ENCODE measurements around the gene TAS2R38. TPM values are rescaled to one million over a fixed set of nuclear protein-coding genes. Genes with fewer than 3 reads are reported as not detected.

Gene TAS2R38
- total RNA-seq, 1 experiment from 2014 or later, result not detected

DNA sequence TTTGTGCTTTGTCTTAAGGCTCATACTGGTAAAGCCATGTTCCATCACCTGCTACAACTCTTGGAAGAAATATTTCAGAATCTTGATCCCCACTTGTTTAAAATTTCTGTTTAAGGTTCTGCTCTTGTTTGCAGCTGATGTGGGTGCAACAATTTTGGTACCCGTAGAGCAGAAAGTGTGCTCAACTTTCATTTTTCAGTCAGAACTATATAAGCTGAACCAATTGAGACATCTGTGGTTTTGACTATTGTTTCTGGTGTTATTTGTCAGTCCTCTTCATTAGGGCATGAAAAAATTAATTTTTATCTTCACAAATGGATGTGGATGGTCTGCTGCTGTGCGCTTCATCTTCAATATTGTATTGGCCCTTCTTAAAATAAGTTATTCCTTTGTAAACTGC is 33.0 kb upstream of the TAS2R38 start:
- CTCF ChIA-PET, result no interaction called here
- intact Hi-C loops (cut with micrococcal nuclease; ENCODE audit: unreplicated experiment), result no loop called here
- Mint-ChIP-seq H3K4me1 (ENCODE audit: low read depth, unreplicated experiment) (peaks cover 24% of the 10 kb centered on the region), H3K4me3 (ENCODE audit: unreplicated experiment) (no peak overlapping the region), H3K27ac (ENCODE audit: unreplicated experiment) (no peak overlapping the region), H3K27me3 (ENCODE audit: insufficient read depth, unreplicated experiment) (no peaks in the 10 kb centered on the region), H3K36me3 (ENCODE audit: insufficient read depth, unreplicated experiment) (no peaks in the 10 kb centered on the region), H3K9me3 (ENCODE audit: unreplicated experiment) (no peaks in the 10 kb centered on the region)
- DNase-seq, result no peak
- Histone ChIP-seq H3K36me3 (ENCODE audit: control insufficient read depth, insufficient read depth, low read length) (no peaks in the 10 kb centered on the region), H3K27me3 (replicated peaks; ENCODE audit: control insufficient read depth, insufficient read depth, low read length) (no peaks in the 10 kb centered on the region), H3K9me3 (no peaks in the 10 kb centered on the region), H3K4me3 (ENCODE audit: low read depth, low read length) (no peak overlapping the region), H3K4me1 (peaks cover 24% of the 10 kb centered on the region)
- POLR2A ChIA-PET, result no interaction called here
- TF ChIP-seq, protein P1, sequence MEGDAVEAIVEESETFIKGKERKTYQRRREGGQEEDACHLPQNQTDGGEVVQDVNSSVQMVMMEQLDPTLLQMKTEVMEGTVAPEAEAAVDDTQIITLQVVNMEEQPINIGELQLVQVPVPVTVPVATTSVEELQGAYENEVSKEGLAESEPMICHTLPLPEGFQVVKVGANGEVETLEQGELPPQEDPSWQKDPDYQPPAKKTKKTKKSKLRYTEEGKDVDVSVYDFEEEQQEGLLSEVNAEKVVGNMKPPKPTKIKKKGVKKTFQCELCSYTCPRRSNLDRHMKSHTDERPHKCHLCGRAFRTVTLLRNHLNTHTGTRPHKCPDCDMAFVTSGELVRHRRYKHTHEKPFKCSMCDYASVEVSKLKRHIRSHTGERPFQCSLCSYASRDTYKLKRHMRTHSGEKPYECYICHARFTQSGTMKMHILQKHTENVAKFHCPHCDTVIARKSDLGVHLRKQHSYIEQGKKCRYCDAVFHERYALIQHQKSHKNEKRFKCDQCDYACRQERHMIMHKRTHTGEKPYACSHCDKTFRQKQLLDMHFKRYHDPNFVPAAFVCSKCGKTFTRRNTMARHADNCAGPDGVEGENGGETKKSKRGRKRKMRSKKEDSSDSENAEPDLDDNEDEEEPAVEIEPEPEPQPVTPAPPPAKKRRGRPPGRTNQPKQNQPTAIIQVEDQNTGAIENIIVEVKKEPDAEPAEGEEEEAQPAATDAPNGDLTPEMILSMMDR (IDR thresholded peaks at IDR 0.05; ENCODE audit: insufficient read depth in 1 of 2, low read depth in 1 of 2, low read length in 1 of 2, severe bottlenecking in 1 of 2, unreplicated experiment in 1 of 2), result no peak
- no TSS peak for BruUV-seq (replicated peaks)

DNA sequence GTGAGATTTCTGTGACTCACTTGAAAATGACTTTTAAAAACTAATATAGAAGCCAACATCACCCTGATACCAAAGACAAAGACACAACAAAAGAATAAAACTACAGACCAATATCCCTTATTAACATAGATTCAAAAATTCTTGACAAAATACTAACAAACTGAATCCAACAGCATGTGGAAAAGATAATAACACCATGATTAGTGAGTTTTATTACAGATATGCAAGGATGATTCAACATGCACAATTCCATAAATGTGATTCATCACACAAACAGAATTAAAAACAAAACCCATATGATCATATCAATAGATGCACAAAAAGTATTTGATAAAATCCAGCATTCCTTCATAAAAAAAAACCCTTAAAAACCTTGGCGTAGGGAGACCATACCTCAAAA is 28.6 kb upstream of the TAS2R38 start:
- Mint-ChIP-seq H3K9me3 (ENCODE audit: unreplicated experiment) (peaks cover 3% of the 10 kb centered on the region), H3K4me1 (ENCODE audit: low read depth, unreplicated experiment) (peaks cover 14% of the 10 kb centered on the region), H3K27ac (ENCODE audit: unreplicated experiment) (no peak overlapping the region), H3K36me3 (ENCODE audit: insufficient read depth, unreplicated experiment) (no peaks in the 10 kb centered on the region), H3K27me3 (ENCODE audit: insufficient read depth, unreplicated experiment) (no peaks in the 10 kb centered on the region), H3K4me3 (ENCODE audit: unreplicated experiment) (no peak overlapping the region)
- CTCF ChIA-PET, result no interaction called here
- BruUV-seq (replicated peaks), result no TSS peak
- Histone ChIP-seq H3K9me3 (no peaks in the 10 kb centered on the region), H3K27me3 (replicated peaks; ENCODE audit: control insufficient read depth, insufficient read depth, low read length) (no peaks in the 10 kb centered on the region), H3K36me3 (ENCODE audit: control insufficient read depth, insufficient read depth, low read length) (no peaks in the 10 kb centered on the region), H3K4me1 (peaks cover 21% of the 10 kb centered on the region), H3K4me3 (ENCODE audit: low read depth, low read length) (no peak overlapping the region)
- TF ChIP-seq, protein P1 (IDR thresholded peaks at IDR 0.05; ENCODE audit: insufficient read depth in 1 of 2, low read depth in 1 of 2, low read length in 1 of 2, severe bottlenecking in 1 of 2, unreplicated experiment in 1 of 2), result no peak
- DNase-seq, result no peak
- POLR2A ChIA-PET, result no interaction called here
- intact Hi-C loops (cut with micrococcal nuclease; ENCODE audit: unreplicated experiment), result no loop called here

DNA sequence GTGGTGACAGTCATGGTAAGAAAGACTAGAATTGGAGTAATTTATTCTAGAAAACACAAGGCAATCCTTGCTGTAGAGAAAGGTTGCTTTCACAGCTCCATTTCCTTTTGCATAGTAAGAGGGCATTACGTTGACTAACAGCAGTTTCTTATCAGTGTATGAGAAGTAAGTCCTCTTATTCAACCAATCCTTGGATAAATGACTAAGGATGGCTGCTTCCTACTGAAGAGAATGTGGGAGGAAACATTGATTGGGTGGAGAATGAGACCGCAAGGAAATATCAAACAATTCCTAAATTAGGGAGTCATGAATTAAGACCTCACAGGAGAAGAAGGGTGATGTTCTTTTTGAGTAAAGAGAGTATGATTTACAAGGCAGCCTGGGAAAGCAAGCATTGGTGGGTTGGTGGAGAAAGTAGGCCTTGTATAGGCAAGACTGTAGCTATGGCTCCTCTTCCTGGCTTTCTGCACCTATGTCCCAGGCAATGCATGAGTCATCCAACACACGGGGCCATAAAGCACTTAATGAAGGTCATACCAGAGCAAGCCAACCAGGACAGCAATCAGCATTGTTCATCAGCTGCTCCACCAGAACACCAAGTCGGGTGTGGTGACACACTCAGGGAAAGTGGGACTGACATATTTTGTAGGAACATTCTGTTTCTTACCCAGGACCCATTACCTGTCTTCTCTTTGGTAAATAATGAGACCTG is 27.7 kb upstream of the TAS2R38 start:
- CTCF ChIA-PET, result no interaction called here
- H3K9me3 ChIP-seq, result no peaks in the 10 kb centered on the region
- Mint-ChIP-seq H3K9me3 (ENCODE audit: unreplicated experiment) (peaks cover 12% of the 10 kb centered on the region), H3K4me3 (ENCODE audit: unreplicated experiment) (no peak overlapping the region), H3K27me3 (ENCODE audit: insufficient read depth, unreplicated experiment) (no peaks in the 10 kb centered on the region), H3K36me3 (ENCODE audit: insufficient read depth, unreplicated experiment) (no peaks in the 10 kb centered on the region), H3K27ac (ENCODE audit: unreplicated experiment) (no peak overlapping the region), H3K4me1 (ENCODE audit: low read depth, unreplicated experiment) (peaks cover 7% of the 10 kb centered on the region)
- H3K27me3 ChIP-seq (replicated peaks; ENCODE audit: control insufficient read depth, insufficient read depth, low read length), result no peaks in the 10 kb centered on the region
- POLR2A ChIA-PET, result no interaction called here
- TF ChIP-seq, protein P1 (IDR thresholded peaks at IDR 0.05; ENCODE audit: insufficient read depth in 1 of 2, low read depth in 1 of 2, low read length in 1 of 2, severe bottlenecking in 1 of 2, unreplicated experiment in 1 of 2), result no peak
- peaks cover 17% of the 10 kb centered on the region for H3K4me1 ChIP-seq
- intact Hi-C loops (cut with micrococcal nuclease; ENCODE audit: unreplicated experiment), result no loop called here
- peak; percentile 40 to 77 for DNase-seq
- no TSS peak for BruUV-seq (replicated peaks)
- no peaks in the 10 kb centered on the region for H3K36me3 ChIP-seq (ENCODE audit: control insufficient read depth, insufficient read depth, low read length)
- H3K4me3 ChIP-seq (ENCODE audit: low read depth, low read length), result no peak overlapping the region

All from Caco-2 (cell line).